ENCODE data around the gene KIF26B. TPM values are rescaled to one million over a fixed set of nuclear protein-coding genes. Genes with fewer than 3 reads are reported as not detected.

Gene KIF26B
- total RNA-seq, 6 experiments from 2014 or later = 0.31 to 0.55 (median 0.35) TPM

DNA sequence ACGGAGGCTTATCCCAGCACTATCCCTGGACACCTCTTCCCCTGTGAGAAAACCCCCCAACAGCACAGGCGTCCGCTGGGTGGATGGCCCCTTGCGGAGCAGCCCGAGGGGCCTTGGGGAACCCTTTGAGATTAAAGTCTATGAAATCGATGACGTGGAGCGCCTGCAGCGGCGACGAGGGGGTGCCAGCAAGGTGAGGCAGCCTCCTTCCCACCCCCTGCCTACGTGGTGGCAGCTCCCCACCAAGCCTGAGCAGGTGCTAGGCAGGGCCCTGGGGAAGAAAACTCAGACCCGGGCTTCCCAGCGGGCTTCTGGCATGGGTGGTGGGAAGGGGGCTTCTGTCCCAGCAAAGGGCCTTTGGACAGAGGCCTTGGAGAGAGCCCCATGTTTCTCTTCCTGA, 543.3 kb downstream of the KIF26B start:
- TF ChIP-seq POLR2A (IDR thresholded peaks at IDR 0.05) = no peak
- TF ChIP-seq, protein P1, sequence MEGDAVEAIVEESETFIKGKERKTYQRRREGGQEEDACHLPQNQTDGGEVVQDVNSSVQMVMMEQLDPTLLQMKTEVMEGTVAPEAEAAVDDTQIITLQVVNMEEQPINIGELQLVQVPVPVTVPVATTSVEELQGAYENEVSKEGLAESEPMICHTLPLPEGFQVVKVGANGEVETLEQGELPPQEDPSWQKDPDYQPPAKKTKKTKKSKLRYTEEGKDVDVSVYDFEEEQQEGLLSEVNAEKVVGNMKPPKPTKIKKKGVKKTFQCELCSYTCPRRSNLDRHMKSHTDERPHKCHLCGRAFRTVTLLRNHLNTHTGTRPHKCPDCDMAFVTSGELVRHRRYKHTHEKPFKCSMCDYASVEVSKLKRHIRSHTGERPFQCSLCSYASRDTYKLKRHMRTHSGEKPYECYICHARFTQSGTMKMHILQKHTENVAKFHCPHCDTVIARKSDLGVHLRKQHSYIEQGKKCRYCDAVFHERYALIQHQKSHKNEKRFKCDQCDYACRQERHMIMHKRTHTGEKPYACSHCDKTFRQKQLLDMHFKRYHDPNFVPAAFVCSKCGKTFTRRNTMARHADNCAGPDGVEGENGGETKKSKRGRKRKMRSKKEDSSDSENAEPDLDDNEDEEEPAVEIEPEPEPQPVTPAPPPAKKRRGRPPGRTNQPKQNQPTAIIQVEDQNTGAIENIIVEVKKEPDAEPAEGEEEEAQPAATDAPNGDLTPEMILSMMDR (IDR thresholded peaks at IDR 0.05) = no peak
- WGBS (ENCODE audit: insufficient coverage, low coverage, low lambda C conversion rate, missing lambda C conversion rate) = 60% methylated on average over 1 of the region's 14 CpGs
- intact Hi-C loops (cut with DNase I) = no loop called here
- DNase-seq = no peak
- Histone ChIP-seq H3K27me3 (no peaks in the 10 kb centered on the region), H3K4me3 (no peak overlapping the region), H3K36me3 (no peaks in the 10 kb centered on the region), H3K4me1 (no peaks in the 10 kb centered on the region), H3K9me3 (no peaks in the 10 kb centered on the region), H3K27ac (no peak overlapping the region)
- no peak for ATAC-seq

DNA sequence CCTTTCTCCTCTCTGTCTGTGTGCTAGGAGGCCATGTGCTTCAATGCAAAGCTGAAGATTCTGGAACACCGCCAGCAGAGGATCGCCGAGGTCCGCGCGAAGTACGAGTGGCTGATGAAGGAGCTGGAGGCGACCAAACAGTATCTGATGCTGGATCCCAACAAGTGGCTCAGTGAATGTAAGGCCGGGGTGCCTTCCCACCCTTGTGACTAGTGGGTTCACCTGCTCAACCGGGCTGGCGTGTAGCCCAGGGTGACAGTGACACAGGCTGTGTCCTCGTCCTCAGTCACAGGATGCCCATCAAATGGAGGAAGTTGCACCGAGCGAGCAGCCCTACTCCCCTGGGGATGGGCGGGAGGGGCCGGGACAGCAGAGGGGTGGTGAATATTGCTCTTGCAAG, 544.1 kb downstream of the KIF26B start:
- intact Hi-C loops (cut with DNase I) = no loop called here
- WGBS (ENCODE audit: insufficient coverage, low coverage, low lambda C conversion rate, missing lambda C conversion rate) = 70% methylated on average over 2 of the region's 16 CpGs
- Histone ChIP-seq H3K4me3 (no peak overlapping the region), H3K9me3 (no peaks in the 10 kb centered on the region), H3K27ac (no peak overlapping the region), H3K4me1 (no peaks in the 10 kb centered on the region), H3K36me3 (no peaks in the 10 kb centered on the region), H3K27me3 (no peaks in the 10 kb centered on the region)
- ATAC-seq = no peak
- no peak for DNase-seq
- no peak for TF ChIP-seq POLR2A (IDR thresholded peaks at IDR 0.05)
- TF ChIP-seq, protein P1 (IDR thresholded peaks at IDR 0.05) = no peak

DNA sequence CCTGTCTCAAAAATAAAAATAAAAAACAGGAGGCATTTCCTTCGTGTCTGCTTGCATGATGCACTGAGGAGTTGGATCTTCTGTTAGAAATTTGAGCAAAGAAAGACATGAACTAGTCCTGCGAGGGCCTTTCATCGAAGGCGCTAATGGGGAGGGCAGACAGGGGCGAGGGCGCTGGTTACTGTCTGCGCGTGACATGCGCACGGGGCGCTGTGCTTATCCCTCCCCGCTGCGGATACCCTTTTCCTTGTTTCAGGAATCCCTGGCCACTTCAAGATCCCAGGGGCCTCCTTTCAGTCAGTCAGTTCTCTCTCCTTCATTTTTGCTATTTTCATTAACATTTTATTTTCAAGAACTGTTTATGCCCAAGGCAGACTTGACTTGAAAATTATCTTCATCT, 545.8 kb downstream of the KIF26B start:
- no peak overlapping the region for H3K27ac ChIP-seq
- H3K9me3 ChIP-seq = no peaks in the 10 kb centered on the region
- H3K4me3 ChIP-seq = no peak overlapping the region
- 88% methylated on average over 6 of the region's 13 CpGs for WGBS (ENCODE audit: insufficient coverage, low coverage, low lambda C conversion rate, missing lambda C conversion rate)
- TF ChIP-seq, protein P1 (IDR thresholded peaks at IDR 0.05) = no peak
- TF ChIP-seq POLR2A (IDR thresholded peaks at IDR 0.05) = no peak
- no peak for ATAC-seq
- intact Hi-C loops (cut with DNase I) = no loop called here
- DNase-seq = no peak
- H3K36me3 ChIP-seq = no peaks in the 10 kb centered on the region
- H3K4me1 ChIP-seq = no peaks in the 10 kb centered on the region
- no peaks in the 10 kb centered on the region for H3K27me3 ChIP-seq

DNA sequence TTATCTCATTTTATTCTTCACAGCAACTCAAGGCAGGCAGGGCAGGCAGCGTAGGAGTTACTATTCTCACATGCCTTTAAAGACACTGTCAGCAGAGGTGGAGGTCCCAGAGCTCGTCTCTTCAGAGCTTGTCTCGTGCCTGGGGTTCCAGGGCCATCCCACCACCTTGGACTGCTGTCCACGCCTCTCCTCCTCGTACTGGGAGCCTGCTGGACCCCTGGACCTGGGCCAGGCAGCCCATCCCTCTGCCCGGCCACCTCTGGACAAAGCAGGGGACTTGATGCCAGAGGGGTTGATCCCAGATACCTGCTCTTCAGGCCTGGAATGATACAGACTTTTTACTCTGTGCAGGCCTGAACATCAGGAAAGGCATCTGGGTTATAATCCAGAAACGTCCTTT, 546.8 kb downstream of the KIF26B start:
- H3K4me3 ChIP-seq = no peak overlapping the region
- H3K27me3 ChIP-seq = no peaks in the 10 kb centered on the region
- H3K4me1 ChIP-seq = no peaks in the 10 kb centered on the region
- H3K9me3 ChIP-seq = no peaks in the 10 kb centered on the region
- no peak overlapping the region for H3K27ac ChIP-seq
- no peaks in the 10 kb centered on the region for H3K36me3 ChIP-seq
- 52% methylated on average over 3 of the region's 7 CpGs for WGBS (ENCODE audit: insufficient coverage, low coverage, low lambda C conversion rate, missing lambda C conversion rate)
- intact Hi-C loops (cut with DNase I) = no loop called here
- no peak for TF ChIP-seq POLR2A (IDR thresholded peaks at IDR 0.05)
- TF ChIP-seq, protein P1 (IDR thresholded peaks at IDR 0.05) = no peak
- DNase-seq (no peak), ATAC-seq (no peak)

DNA sequence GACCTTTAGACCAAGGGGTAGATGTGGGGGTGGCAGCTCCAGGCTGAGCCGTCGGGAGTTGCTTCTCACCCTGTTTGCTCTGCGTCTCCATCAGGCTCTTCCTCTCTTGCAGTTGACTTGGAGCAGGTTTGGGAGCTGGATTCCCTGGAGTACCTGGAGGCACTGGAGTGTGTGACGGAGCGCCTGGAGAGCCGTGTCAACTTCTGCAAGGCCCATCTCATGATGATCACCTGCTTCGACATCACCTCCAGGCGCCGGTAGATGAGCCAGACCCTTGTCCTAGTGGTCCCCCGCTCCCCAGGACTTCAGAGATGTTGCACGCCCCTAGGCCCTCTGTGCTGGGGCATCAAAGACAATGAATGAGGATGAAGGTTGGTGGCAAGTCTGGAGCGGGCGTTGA, 547.6 kb downstream of the KIF26B start:
- 88% methylated on average over 10 of the region's 13 CpGs for WGBS (ENCODE audit: insufficient coverage, low coverage, low lambda C conversion rate, missing lambda C conversion rate)
- ATAC-seq (no peak), DNase-seq (no peak)
- H3K27me3 ChIP-seq = no peaks in the 10 kb centered on the region
- intact Hi-C loops (cut with DNase I) = no loop called here
- no peak overlapping the region for H3K27ac ChIP-seq
- no peak overlapping the region for H3K4me3 ChIP-seq
- no peaks in the 10 kb centered on the region for H3K9me3 ChIP-seq
- TF ChIP-seq, protein P1 (IDR thresholded peaks at IDR 0.05) = no peak
- no peak for TF ChIP-seq POLR2A (IDR thresholded peaks at IDR 0.05)
- H3K4me1 ChIP-seq = no peaks in the 10 kb centered on the region
- H3K36me3 ChIP-seq = no peaks in the 10 kb centered on the region
